Upper lobe of left lung (tissue), 4 donors: ENCODE data around the gene ZNF554.

ENCODE experiments used
- POLR2A ChIP-seq, 4 donors: fragments of 450-650 bp; IDR thresholded peaks; one replicate each; pipeline ENCODE4 v1.5.1; 2016 to 2017; ENCODE audit warnings: antibody characterized with exemption in 4 of 4, mild to moderate bottlenecking in 2 of 4
- TF ChIP-seq, protein P1 (sequence below), 6 experiments: fragments of 450-650 bp in 4 of 6; fragments of 200-600 bp in 2 of 6; sonication (generic) in 2 of 6; IDR thresholded peaks; one replicate each; pipeline ENCODE4 v1.5.1; 2016 to 2019; ENCODE audit warnings: antibody characterized with exemption in 6 of 6

- TF ChIP-seq, protein P1, sequence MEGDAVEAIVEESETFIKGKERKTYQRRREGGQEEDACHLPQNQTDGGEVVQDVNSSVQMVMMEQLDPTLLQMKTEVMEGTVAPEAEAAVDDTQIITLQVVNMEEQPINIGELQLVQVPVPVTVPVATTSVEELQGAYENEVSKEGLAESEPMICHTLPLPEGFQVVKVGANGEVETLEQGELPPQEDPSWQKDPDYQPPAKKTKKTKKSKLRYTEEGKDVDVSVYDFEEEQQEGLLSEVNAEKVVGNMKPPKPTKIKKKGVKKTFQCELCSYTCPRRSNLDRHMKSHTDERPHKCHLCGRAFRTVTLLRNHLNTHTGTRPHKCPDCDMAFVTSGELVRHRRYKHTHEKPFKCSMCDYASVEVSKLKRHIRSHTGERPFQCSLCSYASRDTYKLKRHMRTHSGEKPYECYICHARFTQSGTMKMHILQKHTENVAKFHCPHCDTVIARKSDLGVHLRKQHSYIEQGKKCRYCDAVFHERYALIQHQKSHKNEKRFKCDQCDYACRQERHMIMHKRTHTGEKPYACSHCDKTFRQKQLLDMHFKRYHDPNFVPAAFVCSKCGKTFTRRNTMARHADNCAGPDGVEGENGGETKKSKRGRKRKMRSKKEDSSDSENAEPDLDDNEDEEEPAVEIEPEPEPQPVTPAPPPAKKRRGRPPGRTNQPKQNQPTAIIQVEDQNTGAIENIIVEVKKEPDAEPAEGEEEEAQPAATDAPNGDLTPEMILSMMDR (IDR thresholded peaks at IDR 0.05), result no peak
- TF ChIP-seq POLR2A (IDR thresholded peaks at IDR 0.05), result no peak
Measured at GRCh38 chr19:2780284-2780683, 39.4 kb upstream of the ZNF554 start.
